HG03108 (cell line): ENCODE measurements around the gene CCDC102B.
"Not testable (repeated sequence)": the region's sequence is repeated elsewhere in the genome, so short reads cannot be mapped to it uniquely, and the experiment has no call there.

ENCODE experiments used
- ATAC-seq: cut with Tn5 transposase; IDR thresholded peaks from one replicate; pipeline ENCODE4 v1.9.1; 2021; ENCODE audit warnings: moderate library complexity; ENCODE audit not compliant: unreplicated experiment

CCDC102B gene

DNA sequence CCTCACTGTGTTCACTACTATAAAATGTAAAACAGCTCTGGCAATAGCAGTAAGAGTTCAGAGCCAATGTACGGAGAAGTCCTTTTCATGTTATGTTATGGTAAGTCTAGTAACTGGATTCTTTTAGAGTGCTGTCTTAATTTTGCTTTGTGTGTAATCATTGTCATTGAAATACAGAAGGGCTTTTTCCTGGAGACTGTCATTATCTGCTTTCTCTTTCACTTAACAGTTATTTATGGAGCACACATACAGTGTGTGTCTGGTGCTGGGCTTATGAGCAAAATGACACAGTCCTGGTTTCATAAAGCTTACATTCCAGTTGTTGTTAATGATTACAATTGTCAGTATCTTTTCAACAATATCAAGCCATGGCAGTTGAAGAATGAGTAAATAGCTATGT is 95.5 kb downstream of the CCDC102B start:
- ATAC-seq, result no peak

DNA sequence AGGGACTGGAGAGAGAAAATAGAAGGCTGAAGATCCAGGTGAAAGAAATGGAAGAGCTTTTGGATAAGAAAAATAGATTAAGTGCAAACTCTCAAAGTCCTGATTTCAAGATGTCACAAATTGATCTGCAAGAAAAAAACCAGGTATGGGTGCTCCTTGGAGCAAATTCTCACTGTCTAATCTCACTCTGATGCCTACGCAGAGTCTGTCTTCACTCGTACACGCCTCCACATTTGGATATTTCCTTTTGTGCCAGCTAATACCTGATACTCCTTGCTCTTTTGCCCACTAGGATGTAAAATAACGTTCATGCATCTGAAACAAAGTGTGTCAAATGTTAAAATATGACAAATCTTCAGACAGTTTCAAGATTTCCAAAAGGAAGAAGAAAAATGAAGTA is 99.4 kb downstream of the CCDC102B start:
- ATAC-seq, result no peak

DNA sequence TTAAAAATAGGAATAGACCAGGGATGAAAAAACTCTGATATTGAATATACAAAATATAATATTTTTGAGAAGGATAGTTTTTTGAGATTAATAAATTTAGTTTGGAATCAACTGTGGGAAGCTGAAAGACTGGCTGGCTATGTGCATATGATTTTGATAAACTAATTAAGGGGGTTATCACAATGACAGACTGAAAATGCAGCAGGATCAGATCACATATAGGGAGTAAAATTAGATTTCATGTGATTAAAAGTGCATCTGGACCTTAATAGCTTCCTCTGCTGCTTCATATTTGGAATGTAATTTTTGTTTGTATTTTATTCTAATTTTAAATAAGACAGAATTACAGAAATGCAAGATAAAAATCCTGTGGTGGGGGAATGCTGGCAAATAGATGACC is 111.7 kb downstream of the CCDC102B start:
- ATAC-seq, result no peak

DNA sequence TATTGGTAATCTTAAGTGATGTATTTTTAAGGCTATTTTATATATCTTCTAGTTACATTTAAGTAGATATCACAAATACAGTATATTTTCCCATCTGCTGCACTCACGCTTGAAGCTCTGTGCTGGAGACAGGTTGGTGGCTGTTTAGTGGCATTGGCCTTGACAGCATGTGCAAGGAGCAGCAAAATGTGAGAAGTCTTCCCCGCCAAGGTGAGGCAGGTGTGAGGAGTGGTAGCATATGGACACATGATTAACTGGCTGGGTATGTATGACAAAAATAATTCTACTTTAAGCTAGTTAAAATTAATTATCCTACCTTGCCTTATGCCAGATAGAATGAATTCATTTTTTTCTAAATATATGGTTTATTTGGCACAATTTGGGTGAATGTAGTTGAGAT is 117.2 kb downstream of the CCDC102B start:
- no peak for ATAC-seq

DNA sequence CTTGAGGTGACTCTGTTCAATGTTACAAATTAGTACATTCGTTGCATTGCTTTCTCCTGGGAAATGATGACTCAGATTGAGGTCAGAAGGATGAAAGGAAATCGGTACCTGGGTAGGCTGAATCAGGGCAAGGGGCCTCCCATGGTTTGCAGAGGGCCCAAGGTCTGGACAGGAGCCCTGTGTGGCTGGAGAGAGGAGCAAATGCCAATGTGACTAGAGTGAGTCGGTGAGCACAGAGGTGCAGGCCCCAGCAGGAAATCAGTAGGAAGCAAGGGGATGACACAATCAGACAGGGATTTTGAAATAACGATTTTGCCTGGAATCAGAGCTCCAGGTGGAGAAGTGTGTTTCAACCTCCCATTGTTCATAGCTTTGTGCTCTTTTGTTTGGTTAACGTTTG is 118.9 kb downstream of the CCDC102B start:
- no peak for ATAC-seq

DNA sequence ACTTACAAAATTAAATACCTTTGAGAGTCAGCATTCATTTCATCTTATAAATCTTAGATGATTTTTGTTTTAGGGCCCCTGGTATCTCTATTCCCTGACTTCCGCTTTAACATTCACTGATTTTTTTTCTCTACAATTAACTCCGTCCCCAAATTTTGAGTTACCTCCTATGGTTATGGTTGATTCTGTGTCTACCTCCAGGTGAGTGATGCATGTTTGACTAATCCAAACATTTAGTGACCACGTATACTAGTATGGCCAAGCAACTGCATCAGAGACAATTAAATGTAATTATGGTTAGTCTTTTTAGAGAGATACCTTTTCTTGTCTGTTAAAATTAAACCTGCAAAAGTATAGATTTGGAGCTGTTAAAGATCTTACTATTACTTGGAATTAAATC is 120.3 kb downstream of the CCDC102B start:
- no peak for ATAC-seq

DNA sequence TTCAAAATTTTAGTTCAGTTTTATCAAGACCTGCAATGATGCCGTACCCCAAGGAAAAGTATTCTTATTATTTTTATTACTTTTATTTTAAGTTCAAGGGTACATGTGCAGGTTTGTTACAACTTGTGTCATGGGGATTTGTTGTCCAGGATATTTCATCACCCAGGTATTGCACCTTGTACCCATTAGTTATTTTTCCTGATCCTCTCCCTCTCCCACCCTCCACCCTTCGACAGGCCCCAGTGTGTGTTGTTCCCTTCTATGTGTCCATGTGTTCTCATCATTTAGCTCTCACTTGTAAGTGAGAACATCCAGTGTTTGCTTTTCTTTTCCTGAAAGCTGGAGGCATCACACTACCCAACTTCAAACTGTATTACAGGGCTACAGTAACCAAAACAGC is 122.0 kb downstream of the CCDC102B start:
- no peak for ATAC-seq

DNA sequence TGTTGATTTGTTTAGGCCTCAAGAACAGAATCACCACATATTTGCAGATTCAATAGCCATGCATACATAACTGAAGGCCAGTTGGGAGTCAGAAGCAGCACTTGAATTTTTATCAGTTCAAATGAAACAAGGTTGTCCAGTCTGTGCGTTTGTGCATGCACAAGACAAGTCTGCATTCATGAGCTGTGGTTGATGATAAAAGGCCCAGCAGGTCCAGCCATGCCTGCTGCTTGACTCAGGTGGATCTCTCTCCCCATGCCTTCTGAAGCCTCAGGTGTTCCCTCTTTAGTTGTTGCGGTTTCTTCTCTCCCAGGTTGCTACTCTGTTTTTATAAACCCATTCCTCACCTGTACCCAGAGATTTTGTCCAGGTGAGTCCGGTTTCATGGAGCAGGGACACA is 124.5 kb downstream of the CCDC102B start:
- no peak for ATAC-seq

DNA sequence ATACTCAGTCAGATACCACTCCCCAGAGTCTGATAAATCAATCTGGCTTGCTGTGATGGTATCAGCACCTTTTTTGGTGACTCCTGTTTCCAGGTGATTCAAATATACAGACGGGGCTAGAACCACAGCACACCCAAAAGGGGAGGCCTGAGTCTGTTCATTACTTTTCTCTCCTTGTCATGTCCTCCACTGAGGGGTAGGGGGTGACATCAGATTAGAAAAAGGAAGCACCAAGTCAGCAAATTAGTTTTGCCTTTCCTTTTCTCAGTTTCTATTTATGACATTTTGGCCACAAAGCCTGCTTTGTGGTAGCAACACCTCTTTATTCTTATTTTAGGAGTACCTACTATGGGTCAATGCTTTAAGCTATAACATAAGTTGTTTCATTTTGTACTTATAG is 127.4 kb downstream of the CCDC102B start:
- ATAC-seq, result no peak

DNA sequence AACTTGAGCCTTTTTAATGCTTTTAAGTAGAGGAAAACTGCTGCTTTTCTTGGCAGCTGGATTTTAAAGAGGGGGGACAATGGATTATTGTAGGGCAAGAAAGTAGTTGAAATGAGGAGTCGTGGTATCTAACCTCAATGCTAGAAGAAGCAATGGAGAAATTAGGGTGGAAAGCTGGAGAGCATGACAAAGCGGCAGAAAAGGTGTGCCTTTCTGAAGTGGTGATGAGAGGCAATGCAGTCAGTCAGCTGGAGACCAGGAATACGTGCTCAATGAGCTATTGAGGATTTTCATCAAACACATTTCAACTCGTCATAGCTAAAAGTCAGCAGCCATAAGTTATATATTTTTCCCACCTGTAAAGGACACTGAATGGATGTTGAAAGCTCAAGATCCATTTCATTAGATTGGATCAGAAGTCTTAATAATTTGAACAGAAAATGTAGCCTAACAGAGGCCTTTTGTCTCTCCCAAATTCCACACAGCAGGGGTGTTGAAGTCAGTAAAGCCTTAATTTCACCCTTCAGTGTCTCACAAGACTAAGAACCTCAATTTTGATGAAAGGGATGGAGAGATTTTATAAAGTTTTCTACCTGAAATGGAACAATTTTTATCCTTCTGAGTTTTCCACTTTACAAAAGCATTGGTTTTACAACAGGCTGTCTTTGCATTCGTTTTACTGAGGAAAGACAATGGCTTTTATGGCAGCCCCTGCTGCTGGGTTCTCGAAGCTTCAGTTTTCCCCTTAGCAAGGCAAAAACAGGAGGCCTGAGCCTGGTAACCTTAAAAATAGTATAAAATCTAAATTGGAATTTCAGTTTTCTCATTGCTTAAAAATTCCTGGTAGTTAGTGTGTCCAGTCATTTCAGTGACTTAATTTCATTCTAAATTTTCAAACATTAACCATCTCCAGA is 131.1 kb downstream of the CCDC102B start:
- ATAC-seq, result no peak

DNA sequence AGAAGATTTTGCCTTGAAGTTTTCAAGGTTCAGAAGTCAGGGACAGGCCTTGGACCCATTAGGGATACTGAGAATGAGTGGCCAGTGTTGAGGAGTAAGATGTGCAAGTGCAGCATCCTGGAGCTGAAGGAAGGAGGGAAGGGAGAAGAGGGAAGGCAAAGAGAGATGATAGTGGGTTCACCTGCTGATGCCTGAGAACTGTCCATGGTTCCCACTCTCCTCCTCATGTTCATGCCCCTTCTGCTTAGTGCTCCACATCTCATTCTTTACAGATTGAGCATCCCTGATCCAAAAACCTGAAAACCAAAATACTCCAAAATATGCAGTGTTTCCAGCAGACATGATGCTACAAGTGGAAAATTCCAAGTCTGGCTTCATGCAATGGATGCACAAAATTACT is 137.8 kb downstream of the CCDC102B start:
- no peak for ATAC-seq

DNA sequence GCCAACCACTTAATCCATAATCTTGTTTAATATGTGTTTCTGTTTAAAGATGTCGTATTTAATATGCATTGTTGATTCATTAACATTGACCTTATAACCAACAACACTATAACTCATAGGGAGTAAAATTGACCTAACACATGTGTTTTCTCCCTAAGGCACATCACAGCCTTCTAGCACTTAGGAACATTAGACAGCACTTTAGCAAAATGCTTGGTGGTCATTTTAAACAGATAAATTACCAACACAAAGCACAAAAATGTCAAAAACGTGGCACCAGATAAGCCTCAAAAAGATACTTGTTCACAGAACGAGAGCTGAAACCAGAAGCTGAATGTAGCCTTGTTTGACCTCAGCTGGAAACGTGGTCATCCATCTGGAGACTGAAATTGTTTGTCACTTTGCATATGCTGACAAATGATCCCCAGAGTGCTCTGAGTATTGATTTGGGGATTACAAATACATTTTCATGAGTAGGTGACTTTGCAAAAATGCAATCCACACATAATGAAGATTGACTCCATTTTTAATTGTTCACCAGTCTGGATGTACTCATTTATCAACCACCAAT is 139.2 kb downstream of the CCDC102B start:
- ATAC-seq, result no peak

DNA sequence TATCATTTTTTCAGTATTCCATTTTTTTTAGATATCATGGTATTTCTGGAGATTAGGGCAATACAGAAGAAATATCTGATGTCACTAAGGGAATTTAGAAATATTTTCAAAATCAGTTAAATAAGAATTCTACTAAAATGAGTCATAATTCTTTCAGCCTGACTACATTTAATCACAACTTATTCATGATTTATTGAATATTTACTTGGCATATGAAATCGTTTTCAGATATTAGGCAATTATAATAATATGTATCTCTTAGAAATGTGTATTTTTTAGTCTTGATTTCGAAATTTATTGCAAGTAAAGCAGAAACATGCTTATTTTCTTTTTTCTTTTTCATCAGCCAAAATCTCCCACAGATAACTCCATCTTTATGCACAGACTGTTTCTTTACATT is 142.2 kb downstream of the CCDC102B start:
- no peak for ATAC-seq

DNA sequence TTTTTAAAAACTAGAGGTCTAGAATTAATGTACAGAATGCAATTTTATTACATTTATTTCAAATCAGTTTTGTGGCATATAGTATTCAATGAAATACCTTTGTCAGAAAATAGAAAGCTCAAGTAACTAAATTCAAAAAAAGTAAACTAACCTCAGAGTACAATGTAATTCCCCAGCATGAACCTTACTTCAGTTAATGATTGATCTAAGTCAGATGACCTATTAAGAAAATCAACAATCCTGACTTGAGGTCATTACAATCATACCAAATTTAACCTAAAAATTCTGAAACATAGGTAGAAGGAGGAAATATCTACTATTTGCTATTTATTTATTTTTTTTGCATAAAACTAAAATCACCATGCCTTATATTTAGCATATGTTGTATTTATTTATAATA is 142.9 kb downstream of the CCDC102B start:
- peak; percentile 58 for ATAC-seq

DNA sequence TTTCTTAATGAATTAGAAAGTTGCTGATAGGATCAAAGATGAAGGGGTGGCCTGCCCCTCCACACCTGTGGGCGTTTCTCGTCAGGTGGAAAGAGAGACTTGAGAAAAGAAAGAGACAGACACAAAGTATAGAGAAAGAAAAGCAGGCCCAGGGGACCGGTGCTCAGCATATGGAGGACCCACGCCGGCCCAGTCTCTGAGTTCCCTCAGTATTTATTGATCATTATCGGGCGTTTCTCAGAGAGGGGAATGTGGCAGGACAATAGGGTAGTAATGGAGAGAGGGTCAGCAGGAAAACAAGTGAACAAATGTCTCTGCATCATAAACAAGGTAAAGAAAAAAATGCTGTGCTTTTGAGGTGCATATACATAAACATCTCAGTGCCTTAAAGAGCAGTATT is 144.3 kb downstream of the CCDC102B start:
- no peak for ATAC-seq

DNA sequence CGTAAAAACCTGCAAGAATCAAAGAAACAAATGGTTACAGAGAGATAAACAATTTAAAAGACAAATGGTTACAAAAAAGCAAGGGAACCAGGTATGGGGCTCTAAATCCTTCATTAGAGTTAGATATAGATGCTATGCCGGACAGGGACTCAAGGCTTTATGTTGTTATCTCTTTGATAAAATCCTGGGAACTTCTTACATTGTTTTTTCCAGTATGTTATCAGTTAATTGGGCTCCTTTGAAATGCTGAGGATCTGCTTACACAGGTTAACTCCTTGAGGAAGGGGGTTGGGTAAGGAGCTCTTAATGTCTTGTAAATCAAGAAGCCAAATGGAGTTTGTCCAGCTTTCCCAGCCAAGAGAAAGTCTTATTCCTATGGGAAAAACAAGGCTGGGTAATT is 146.0 kb downstream of the CCDC102B start:
- not testable (repeated sequence) for ATAC-seq

DNA sequence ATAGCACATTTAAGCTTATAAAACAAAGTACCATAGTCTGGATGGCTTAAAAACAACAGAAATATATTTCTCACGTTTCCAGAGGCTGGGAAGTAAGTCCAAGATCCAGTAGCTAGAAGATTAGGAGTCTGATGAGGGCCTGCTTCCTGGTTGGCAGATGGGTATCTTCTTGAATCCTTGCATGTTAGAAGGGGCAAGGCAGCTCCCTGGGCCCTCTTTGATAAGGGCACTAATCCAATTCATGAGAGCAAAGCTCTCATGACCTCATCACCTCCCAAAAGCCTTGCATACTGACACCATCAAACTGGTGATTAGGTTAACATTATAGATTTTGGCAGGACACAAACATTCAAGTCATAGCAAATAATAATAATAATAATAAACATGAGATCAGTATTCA is 146.4 kb downstream of the CCDC102B start:
- no peak for ATAC-seq

DNA sequence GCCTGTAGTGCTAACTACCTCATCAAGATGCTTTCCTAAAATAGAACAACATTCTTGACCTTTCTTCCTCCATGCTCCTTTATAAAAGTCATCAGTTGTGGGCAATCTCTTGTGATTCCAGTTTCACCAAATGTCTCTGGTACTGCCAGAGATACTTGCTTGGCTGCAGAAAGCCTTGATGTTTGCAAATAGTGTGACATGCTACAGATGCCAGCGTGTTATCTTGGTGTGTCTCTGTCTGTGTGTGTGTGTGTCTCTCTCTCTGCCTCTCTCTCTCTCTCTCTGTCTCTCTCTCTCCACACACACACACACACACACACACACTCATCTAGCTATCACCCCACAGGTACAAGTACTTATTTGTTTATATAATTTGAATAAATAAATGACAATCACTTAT is 146.9 kb downstream of the CCDC102B start:
- ATAC-seq, result no peak

DNA sequence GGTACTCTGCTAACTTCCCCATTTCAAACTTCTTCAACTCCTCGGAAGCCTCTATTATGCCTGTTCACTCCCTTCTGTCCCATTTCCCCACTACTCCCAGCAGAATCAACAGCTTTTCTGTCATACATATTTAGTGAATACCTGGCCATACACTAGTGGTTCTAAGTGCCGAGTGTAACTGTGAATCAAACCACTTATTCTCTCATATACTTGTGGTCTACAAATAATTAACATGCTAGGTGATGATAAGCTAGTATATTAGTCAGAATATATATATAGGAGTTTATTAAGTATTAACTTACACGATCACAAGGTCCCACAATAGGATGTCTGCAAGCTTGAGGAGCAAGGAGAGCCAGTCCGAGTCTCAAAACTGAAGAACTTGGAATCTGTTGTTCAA is 150.7 kb downstream of the CCDC102B start:
- ATAC-seq, result no peak

DNA sequence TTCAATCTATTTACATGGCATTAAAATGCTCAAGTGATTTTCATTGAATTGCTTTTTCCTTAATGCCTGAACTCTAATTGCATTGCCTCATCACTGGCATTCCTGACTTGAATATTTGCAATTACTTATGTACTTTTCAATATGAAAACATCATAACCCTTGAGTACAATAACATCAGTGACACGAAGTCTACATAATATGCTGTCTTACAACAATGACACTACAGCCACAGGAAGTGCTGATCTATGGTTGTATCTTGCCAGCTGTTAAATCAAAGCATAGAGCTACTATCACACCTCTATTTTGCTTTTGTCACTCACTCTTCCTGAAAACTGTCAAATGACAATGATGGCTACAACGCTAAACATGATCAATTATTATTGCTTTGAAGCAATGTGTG is 156.9 kb downstream of the CCDC102B start:
- no peak for ATAC-seq

DNA sequence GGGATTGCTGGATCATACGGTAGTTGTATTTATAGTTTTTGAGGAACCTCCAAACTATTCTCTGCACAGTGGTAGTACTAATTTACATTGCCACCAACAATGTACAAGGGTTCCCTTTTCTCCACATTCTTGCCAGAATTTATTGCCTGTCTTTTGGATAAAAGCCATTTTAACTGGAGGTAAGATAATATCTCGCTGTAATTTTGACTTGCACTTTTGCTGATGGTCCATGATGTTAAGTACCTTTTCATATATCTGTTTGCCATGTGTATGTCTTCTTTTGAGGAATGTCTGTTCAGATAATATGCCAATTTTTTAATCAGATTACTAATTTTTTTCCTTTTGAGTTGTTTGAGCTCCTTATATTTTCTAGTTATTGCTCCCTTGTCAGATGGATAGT is 158.8 kb downstream of the CCDC102B start:
- no peak for ATAC-seq

DNA sequence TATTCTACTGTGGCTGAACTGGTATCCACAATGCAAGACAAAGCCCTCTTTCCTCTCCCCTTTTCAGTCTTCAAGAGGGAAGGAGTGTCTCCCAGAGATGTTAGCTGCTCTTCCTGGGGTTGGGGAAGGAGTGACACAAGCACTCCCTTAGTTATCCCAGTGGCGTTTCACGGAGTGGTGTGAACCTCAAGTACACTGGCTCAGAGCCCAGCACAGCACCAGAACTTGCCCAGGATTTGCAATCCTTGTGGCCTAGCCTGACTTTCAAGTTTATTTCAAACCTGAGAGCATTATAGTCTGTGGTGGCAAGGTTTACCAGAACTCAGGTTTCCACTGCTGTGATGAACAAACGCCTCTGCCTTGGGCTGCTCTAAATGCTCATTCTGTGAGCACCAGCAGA is 162.5 kb downstream of the CCDC102B start:
- ATAC-seq, result no peak

DNA sequence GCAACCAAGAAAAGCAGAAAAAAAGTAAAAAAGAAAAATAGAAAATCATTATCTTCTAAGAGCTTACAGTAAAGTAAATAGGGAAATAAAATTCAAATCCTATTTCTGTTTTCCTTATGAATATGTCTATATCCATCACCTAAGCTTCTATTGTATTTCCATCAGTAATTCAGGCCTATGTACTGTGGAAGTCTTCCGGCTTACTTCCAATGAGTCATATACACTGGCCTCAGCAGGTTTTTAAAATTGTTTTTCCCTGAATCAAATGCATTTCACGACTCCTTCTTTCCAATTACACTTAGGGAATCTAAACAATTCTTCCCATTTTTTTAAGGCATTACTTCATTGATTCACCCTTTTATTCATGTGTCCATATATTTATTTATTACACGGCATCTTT is 164.7 kb downstream of the CCDC102B start:
- ATAC-seq, result no peak
